ENCODE data around the gene UNC79. TPM values are rescaled to one million over a fixed set of nuclear protein-coding genes. Genes with fewer than 3 reads are reported as not detected.
A peak's percentile ranks its signal among the peaks of the same experiment; 100 is the strongest.

The UNC79 gene
- total and polyA plus RNA-seq, 8 donors: 1.2 to 3.8 (median 1.7) TPM

DNA sequence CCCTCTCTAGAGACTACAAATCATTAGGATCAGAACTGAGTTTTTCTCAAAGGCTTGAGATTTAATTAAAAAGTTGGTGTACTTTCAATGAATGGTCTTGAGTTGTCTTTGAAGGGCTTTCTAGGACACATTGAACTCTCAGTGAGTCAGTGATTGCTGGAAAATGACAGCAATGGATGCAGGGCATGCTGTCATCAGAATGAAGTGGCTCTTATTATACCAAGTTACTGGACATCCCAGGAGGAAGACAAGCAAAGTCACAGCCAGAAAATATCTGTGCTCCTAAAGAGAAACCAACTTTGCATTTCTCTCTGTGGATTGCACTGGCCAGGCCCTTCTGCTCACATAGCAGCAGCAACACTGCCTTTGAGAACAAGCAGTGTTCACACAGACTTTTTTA lies 244.9 kb downstream of the UNC79 start:
- Histone ChIP-seq H3K36me3 (no peaks in the 10 kb centered on the region), H3K9me3 (no peaks in the 10 kb centered on the region), H3K4me1 (no peaks in the 10 kb centered on the region), H3K4me3 (no peak overlapping the region), H3K27ac (no peak overlapping the region), H3K27me3 (no peaks in the 10 kb centered on the region)
- DNase-seq: no peak
- intact Hi-C loops (cut with DNase I): no loop called here
- no peak for FAIRE-seq
- ATAC-seq: no peak
- TF ChIP-seq, protein P1, sequence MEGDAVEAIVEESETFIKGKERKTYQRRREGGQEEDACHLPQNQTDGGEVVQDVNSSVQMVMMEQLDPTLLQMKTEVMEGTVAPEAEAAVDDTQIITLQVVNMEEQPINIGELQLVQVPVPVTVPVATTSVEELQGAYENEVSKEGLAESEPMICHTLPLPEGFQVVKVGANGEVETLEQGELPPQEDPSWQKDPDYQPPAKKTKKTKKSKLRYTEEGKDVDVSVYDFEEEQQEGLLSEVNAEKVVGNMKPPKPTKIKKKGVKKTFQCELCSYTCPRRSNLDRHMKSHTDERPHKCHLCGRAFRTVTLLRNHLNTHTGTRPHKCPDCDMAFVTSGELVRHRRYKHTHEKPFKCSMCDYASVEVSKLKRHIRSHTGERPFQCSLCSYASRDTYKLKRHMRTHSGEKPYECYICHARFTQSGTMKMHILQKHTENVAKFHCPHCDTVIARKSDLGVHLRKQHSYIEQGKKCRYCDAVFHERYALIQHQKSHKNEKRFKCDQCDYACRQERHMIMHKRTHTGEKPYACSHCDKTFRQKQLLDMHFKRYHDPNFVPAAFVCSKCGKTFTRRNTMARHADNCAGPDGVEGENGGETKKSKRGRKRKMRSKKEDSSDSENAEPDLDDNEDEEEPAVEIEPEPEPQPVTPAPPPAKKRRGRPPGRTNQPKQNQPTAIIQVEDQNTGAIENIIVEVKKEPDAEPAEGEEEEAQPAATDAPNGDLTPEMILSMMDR (IDR thresholded peaks at IDR 0.05): no peak

DNA sequence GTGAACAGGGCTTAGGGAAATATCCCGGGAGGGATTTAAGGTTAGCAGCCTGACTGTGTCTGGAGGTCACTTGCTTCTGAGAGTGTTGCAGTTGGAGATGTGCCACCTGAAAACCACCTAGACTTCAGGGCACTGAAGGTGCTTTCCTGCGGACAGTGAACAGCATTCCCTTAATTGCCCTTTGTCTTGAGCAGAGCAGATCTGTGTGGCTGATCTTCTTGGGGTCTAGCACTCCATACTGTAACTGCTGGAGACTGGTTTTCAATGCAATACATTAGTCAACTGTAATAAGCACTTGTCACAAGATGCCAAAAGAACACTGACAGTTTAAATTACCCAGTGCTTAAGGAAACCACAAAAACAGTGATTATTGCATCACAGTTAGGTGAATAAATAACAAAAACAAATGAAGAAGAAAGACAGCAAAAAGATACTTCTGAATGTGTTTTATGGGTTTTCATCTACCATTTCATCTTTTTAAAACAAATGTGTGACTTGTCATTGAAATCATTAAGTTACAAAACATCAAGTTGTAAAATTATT lies 245.7 kb downstream of the UNC79 start:
- TF ChIP-seq, protein P1 (IDR thresholded peaks at IDR 0.05): no peak
- intact Hi-C loops (cut with DNase I): no loop called here
- Histone ChIP-seq H3K4me1 (no peaks in the 10 kb centered on the region), H3K27ac (no peak overlapping the region), H3K36me3 (no peaks in the 10 kb centered on the region), H3K4me3 (no peak overlapping the region), H3K27me3 (no peaks in the 10 kb centered on the region), H3K9me3 (no peaks in the 10 kb centered on the region)
- DNase-seq (no peak), ATAC-seq (no peak), FAIRE-seq (no peak)
- WGBS, 2 donors: 83 to 86% methylated on average over 2 of the region's 2 CpGs

DNA sequence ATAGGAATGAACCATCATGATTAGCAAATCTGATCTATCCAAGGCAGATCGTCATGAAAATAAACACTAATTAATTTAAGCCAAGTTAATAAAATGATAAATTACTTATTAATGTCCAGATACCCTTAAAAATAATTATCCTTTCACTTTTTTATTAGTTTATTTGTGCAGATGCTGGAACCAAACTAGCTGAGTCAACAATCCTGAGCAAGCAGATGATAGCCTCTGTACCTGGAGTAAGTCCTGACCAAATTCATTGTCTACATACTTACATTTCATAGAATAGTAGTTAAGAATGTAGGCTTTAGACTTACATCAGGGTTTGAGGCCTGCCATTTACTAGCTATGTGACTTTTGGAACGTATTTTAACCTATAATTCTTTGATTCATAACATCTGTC lies 251.7 kb downstream of the UNC79 start:
- WGBS, 2 donors: 79 to 84% methylated on average over 2 of the region's 2 CpGs
- DNase-seq: no peak

DNA sequence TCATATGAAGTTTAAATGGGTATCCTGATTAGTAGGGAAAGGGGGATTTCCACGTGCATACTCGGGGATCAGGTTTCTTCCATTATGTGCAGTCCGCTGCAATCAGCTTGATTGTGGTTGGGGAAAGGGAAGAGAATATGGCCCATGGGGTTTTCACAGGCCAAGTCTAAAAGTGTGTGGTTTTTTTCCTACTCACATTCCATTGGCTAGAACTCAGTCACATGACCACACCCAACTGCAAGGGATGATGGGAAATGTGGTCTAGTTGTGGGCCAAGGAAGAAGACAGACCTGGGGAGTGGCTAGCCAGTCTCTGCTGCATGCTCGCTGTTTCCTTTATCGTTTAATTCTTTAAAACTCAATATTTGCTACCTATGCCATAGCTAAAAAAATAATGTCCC lies 252.5 kb downstream of the UNC79 start:
- no peaks in the 10 kb centered on the region for H3K9me3 ChIP-seq
- DNase-seq: no peak
- intact Hi-C loops (cut with DNase I): no loop called here
- peak in 1 of 4 donors; percentile 23 for ATAC-seq
- TF ChIP-seq, protein P1 (IDR thresholded peaks at IDR 0.05): no peak
- 79 to 84% methylated on average over 5 of the region's 5 CpGs for WGBS, 2 donors
- H3K27me3 ChIP-seq: no peaks in the 10 kb centered on the region
- no peaks in the 10 kb centered on the region for H3K4me1 ChIP-seq
- no peaks in the 10 kb centered on the region for H3K36me3 ChIP-seq
- H3K4me3 ChIP-seq: no peak overlapping the region
- H3K27ac ChIP-seq: no peak overlapping the region
- FAIRE-seq: no peak

More for the DNA sequence above, 251.7 kb downstream of the UNC79 start:
- Histone ChIP-seq H3K4me1 (no peaks in the 10 kb centered on the region), H3K4me3 (no peak overlapping the region), H3K27ac (no peak overlapping the region), H3K9me3 (no peaks in the 10 kb centered on the region), H3K27me3 (no peaks in the 10 kb centered on the region), H3K36me3 (no peaks in the 10 kb centered on the region)
- no peak for ATAC-seq
- FAIRE-seq: no peak
- intact Hi-C loops (cut with DNase I): no loop called here
- TF ChIP-seq, protein P1 (IDR thresholded peaks at IDR 0.05): no peak

DNA sequence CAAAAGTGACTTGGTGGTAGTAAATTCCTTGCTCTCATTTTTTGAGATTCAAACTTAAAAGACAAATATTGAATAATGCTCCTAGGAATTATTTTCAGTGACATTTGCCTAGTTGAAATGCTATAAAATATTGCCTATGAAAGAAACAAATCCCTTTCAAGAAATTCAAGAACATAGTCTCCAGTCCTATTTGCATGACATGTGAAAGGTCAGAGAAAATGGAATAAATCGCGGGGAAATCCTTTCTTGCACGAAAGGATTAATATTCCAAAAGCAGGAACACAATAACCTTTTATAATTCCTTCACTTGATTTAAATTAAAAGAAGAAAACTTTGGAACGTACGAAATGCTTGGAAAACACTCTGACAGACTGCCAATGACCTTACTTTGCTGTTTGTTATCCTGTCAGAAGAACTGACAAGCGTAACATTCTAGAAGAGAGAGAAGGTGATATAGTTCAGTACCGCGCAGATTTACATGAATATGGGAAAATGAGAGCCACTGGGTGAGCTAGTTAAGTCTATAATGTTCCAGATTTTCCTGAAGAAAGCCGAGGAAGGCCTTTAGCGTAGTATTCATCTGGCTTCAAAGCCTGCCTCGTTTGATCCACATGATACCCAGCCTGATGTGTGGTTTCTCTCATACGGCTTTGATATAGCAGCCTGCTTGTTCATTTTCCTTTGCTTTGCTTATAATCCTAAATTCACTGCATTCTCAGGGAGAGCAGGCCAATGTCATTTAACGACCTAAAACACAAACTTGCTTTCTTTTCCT lies 254.6 kb downstream of the UNC79 start:
- Histone ChIP-seq H3K4me3 (no peak overlapping the region), H3K27ac (no peak overlapping the region), H3K36me3 (no peaks in the 10 kb centered on the region), H3K9me3 (no peaks in the 10 kb centered on the region), H3K4me1 (no peaks in the 10 kb centered on the region), H3K27me3 (no peaks in the 10 kb centered on the region)
- intact Hi-C loops (cut with DNase I): no loop called here
- FAIRE-seq: no peak
- DNase-seq: no peak
- WGBS, 2 donors: 88 to 90% methylated on average over 13 of the region's 13 CpGs
- TF ChIP-seq, protein P1 (IDR thresholded peaks at IDR 0.05): no peak
- no peak for ATAC-seq
